HEK293 (cell line): ENCODE results near the gene MT1F.
"Not testable (repeated sequence)": the region's sequence is repeated elsewhere in the genome, so short reads cannot be mapped to it uniquely, and the experiment has no call there.

Experiments used
- CTCF ChIA-PET: fragments of 350-600 bp; formaldehyde crosslinking; extraction: SDS; loops from one replicate; lab custom pipeline; 2021; ENCODE audit warnings: antibody characterized with exemption; lab: Yijun Ruan, JAX
- POLR2A ChIA-PET: fragments of 300-600 bp; formaldehyde crosslinking; extraction: SDS; loops from one replicate; lab custom pipeline; 2020; ENCODE audit warnings: antibody characterized with exemption, inconsistent platforms; lab: Yijun Ruan, JAX
- H3K27ac ChIP-seq: fragments of 200-500 bp; sonication (Bioruptor generic); 2 replicates; pipeline ENCODE4 v1.5.1; 2014; ENCODE audit warnings: low read depth, low read length, control low read depth, inconsistent platforms; ENCODE audit errors: extremely low read depth
- H3K36me3 ChIP-seq, 2 experiments: fragments of 200-500 bp in 1 of 2; sonication (Bioruptor generic) in 1 of 2; 1 replicate in 1 of 2; 2 replicates in 1 of 2; pipeline ENCODE4 v1.5.1; 2014 to 2017; ENCODE audit warnings: inconsistent platforms in 2 of 2, low read length in 2 of 2; ENCODE audit not compliant: control insufficient read depth in 2 of 2, insufficient read depth in 1 of 2
- H3K4me1 ChIP-seq: fragments of 200-500 bp; sonication (Bioruptor generic); 2 replicates; pipeline ENCODE4 v1.5.1; 2014; ENCODE audit warnings: mild to moderate bottlenecking, low read length, inconsistent platforms; ENCODE audit not compliant: control insufficient read depth, insufficient read depth
- H3K4me3 ChIP-seq: 2 replicates; pipeline ENCODE4 v1.5.1; 2011; ENCODE audit warnings: low read depth, mild to moderate bottlenecking, control low read depth, low read length, moderate library complexity
- H3K9me3 ChIP-seq: fragments of 200-500 bp; sonication (Bioruptor generic); 2 replicates; pipeline ENCODE4 v1.5.1; 2014; ENCODE audit warnings: low read depth, low read length, inconsistent platforms; ENCODE audit not compliant: control insufficient read depth, insufficient read depth
- EGR2 ChIP-seq: fragments of 450-650 bp; formaldehyde crosslinking; IDR thresholded peaks from 2 replicates; pipeline ENCODE4 v1.5.1; 2016; ENCODE audit warnings: low read depth, missing biosample characterization, missing genetic modification characterization
- GFI1B ChIP-seq: fragments of 450-650 bp; formaldehyde crosslinking; IDR thresholded peaks from 2 replicates; pipeline ENCODE4 v1.5.1; 2016; ENCODE audit warnings: missing biosample characterization, missing genetic modification characterization
- SCRT1 ChIP-seq: fragments of 450-650 bp; formaldehyde crosslinking; IDR thresholded peaks from 2 replicates; pipeline ENCODE4 v1.5.1; 2016; ENCODE audit warnings: missing biosample characterization, missing genetic modification characterization, borderline replicate concordance
- SCRT2 ChIP-seq: fragments of 450-650 bp; formaldehyde crosslinking; IDR thresholded peaks from 2 replicates; pipeline ENCODE4 v1.5.1; 2016; ENCODE audit warnings: missing biosample characterization, missing genetic modification characterization
- ZBTB1 ChIP-seq: fragments of 450-650 bp; formaldehyde crosslinking; IDR thresholded peaks from 2 replicates; pipeline ENCODE4 v1.5.1; 2016; ENCODE audit warnings: missing biosample characterization, missing genetic modification characterization
- ZFHX2 ChIP-seq: fragments of 450-650 bp; formaldehyde crosslinking; conservative IDR thresholded peaks from 2 replicates; pipeline ENCODE4 v1.5.1; 2016; ENCODE audit warnings: missing biosample characterization, missing genetic modification characterization
- ZNF274 ChIP-seq, 2 experiments: fragments of 200-500 bp in 1 of 2; fragments of 450-650 bp in 1 of 2; sonication (Bioruptor generic) in 1 of 2; formaldehyde crosslinking in 1 of 2; IDR thresholded peaks; 2 replicates each; pipeline versions ENCODE4 v1.5.1 to v1.6.1; 2014 to 2016; ENCODE audit warnings: borderline replicate concordance in 1 of 2, inconsistent platforms in 1 of 2, low read length in 1 of 2, missing biosample characterization in 1 of 2, missing genetic modification characterization in 1 of 2
- ZNF292 ChIP-seq: fragments of 450-650 bp; formaldehyde crosslinking; IDR thresholded peaks from 2 replicates; pipeline ENCODE4 v1.5.1; 2016; ENCODE audit warnings: low read depth, missing biosample characterization, missing genetic modification characterization, borderline replicate concordance
- ZNF670 ChIP-seq: fragments of 450-650 bp; formaldehyde crosslinking; IDR thresholded peaks from 2 replicates; pipeline ENCODE4 v1.5.1; 2016; ENCODE audit warnings: missing biosample characterization, missing genetic modification characterization, low read depth
- ZNF791 ChIP-seq: fragments of 450-650 bp; formaldehyde crosslinking; IDR thresholded peaks from 2 replicates; pipeline ENCODE4 v1.5.1; 2016; ENCODE audit warnings: missing biosample characterization, missing genetic modification characterization
- TF ChIP-seq, protein P1 (sequence below): fragments of 450-650 bp; formaldehyde crosslinking; IDR thresholded peaks from 2 replicates; pipeline ENCODE4 v1.5.1; 2016; ENCODE audit warnings: missing biosample characterization, missing genetic modification characterization
- TF ChIP-seq, protein P2 (sequence below): fragments of 450-650 bp; formaldehyde crosslinking; IDR thresholded peaks from 2 replicates; pipeline ENCODE4 v1.5.1; 2016; ENCODE audit warnings: missing biosample characterization, missing genetic modification characterization
- TF ChIP-seq, protein P3 (sequence below): fragments of 450-650 bp; formaldehyde crosslinking; IDR thresholded peaks from 2 replicates; pipeline ENCODE4 v1.5.1; 2016; ENCODE audit warnings: missing biosample characterization, missing genetic modification characterization

Gene MT1F

DNA sequence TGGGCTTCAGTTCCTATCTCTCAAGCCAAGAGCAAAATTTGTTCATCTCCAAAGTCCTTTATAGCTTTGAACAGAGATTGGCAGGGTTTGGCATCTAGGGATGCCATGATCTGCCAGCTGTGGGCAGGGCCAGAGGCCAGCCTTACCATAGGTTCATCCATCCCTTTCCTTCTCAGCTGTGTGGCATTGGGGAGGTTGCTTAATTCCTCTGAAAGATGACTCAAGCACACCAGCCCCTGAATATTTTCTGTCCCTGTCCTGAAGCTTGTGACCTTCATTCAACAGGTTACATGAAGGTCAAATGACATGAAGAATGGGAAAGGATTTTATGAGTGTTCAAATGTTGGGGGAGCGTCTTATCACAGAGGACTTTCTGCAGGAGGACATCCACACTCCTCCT is 6.7 kb downstream of the MT1F start:
- no peaks in the 10 kb centered on the region; the same call in 1 of the 2 replicates for H3K4me1 ChIP-seq
- no peak overlapping the region for H3K27ac ChIP-seq
- CTCF ChIA-PET, result no interaction called here
- POLR2A ChIA-PET, result no interaction called here
- no peak overlapping the region for H3K4me3 ChIP-seq
- H3K36me3 ChIP-seq, result no peaks in the 10 kb centered on the region
- H3K9me3 ChIP-seq, result no peaks in the 10 kb centered on the region
- TF ChIP-seq ZNF791 (no peak), SCRT1 (tag by site-specific recombination) (0 out of 2 replicates have a peak, but pooled peaks have one; percentile 32), SCRT2 (peak; percentile 81), ZNF292 (tag by site-specific recombination) (no peak)
- TF ChIP-seq, protein P1, sequence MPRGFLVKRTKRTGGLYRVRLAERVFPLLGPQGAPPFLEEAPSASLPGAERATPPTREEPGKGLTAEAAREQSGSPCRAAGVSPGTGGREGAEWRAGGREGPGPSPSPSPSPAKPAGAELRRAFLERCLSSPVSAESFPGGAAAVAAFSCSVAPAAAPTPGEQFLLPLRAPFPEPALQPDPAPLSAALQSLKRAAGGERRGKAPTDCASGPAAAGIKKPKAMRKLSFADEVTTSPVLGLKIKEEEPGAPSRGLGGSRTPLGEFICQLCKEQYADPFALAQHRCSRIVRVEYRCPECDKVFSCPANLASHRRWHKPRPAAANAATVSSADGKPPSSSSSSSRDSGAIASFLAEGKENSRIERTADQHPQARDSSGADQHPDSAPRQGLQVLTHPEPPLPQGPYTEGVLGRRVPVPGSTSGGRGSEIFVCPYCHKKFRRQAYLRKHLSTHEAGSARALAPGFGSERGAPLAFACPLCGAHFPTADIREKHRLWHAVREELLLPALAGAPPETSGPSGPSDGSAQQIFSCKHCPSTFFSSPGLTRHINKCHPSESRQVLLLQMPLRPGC, result no peak

DNA sequence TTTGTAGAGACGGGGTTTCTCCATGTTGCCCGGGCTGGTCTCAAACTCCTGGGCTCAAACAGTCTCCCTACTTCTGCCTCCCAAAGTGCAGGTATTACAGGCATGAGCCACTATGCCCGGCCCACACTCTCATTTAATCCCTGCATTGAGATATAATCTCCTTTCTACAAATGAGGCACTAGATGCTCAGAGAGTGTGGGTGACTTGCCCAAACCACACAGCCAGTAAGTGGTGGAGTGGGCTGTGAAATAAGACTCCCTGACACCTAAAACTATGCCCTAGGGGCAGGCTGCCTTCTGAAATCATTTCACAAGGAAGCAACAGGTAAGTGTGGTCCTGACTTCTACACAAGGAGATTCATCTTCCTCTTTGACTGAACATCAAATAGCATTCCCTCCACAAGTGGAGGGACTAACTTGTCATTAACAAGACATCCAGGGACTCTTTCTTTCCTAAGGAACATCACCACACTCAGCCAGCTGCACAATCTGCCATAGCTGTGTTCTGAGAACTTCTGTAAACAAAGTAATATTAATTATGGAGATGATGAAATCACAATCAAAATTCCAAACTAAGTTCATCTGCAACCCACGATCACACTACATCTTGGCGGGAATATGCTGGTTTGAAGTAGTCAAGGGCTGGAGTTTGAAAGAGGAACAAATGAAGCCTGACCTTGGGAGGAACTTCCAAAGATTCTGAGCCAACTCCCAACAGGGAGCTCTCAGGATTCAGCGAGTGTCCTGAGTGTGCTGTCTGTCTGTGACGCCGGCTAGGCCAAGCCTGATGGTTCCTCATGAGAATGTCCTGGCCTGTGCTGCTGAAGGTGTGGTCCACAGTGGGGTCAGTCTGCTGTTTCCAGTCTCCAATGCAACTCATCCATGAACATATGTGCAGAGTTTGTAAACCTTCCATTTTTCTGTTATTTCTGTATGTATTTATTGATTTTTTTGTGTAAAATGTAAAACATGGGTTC is 7.8 kb downstream of the MT1F start:
- H3K4me3 ChIP-seq, H3K9me3 ChIP-seq, H3K36me3 ChIP-seq, CTCF ChIA-PET, H3K27ac ChIP-seq, H3K4me1 ChIP-seq, POLR2A ChIA-PET: not testable (repeated sequence)
- TF ChIP-seq EGR2 (tag by site-specific recombination) (peak; percentile 91), SCRT2 (peak; percentile 80), ZFHX2 (peak; percentile 78)

DNA sequence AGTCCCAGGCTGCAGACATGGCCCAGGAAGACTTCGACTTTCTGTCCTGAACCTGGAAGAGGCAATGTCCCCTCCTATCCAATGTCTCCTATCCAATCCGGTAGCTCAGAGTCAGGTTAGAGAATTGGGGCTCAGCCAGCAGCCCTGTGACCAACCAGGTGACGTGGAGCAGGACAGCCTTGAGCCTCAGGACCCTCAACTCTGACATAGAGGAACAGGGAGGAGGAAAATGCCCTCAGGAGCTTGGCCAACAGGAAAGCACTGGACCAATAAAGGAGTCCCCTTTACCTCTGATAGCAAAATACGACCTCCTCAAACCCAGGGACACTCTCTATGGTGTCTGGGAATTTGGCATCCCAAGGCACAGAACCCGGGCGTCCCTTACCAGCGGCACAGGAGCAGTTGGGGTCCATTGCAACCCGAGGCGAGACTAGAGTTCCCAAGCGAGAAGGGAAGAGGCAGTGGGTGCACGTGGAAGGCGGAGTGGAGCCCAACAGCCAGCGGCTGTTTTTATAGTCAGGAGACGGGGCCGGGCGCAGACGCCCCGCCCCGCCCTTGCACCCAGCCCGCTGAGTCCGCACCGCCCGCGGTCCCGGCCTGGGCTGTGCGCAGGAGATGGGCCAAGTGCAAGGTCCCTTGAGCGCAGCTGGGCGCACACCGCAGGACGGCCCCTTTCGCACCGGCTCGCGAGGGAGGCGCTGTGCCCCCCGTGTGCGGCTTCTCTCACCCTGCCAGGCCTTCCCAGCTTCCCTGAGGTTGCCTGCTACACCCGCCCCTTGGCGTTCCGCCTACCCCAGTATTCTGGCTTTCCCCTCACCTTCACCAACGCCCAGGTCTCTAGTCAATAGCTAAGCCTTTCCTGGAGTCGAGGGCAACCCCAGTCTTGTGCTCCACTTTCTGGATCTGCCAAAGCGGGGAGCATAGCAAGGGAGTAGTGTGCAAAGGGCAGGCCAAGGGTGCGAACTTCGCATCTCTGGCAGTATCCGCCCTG is 10.1 kb downstream of the MT1F start, which contains the start of gene MT1G:
Gene MT1G (minus strand): TSS at position 485 of the 991 bp plus-strand sequence. CDS start 72 bp downstream, at position 413.
- POLR2A ChIA-PET, result no interaction called here
- CTCF ChIA-PET, result interaction anchor here (1.0 kb wide), 1 partner anchor 91 kb away, joined by 3 read pairs; no protein-coding TSS in a partner anchor
- no peak within 1 kb of the TSS for H3K27ac ChIP-seq
- TF ChIP-seq ZBTB1 (tag by site-specific recombination), result no peak
- H3K4me1 ChIP-seq, result no peaks in the 10 kb centered on the region
- no peaks in the 10 kb centered on the region for H3K36me3 ChIP-seq
- no peaks in the 10 kb centered on the region for H3K9me3 ChIP-seq
- H3K4me3 ChIP-seq, result no peak within 1 kb of the TSS

DNA sequence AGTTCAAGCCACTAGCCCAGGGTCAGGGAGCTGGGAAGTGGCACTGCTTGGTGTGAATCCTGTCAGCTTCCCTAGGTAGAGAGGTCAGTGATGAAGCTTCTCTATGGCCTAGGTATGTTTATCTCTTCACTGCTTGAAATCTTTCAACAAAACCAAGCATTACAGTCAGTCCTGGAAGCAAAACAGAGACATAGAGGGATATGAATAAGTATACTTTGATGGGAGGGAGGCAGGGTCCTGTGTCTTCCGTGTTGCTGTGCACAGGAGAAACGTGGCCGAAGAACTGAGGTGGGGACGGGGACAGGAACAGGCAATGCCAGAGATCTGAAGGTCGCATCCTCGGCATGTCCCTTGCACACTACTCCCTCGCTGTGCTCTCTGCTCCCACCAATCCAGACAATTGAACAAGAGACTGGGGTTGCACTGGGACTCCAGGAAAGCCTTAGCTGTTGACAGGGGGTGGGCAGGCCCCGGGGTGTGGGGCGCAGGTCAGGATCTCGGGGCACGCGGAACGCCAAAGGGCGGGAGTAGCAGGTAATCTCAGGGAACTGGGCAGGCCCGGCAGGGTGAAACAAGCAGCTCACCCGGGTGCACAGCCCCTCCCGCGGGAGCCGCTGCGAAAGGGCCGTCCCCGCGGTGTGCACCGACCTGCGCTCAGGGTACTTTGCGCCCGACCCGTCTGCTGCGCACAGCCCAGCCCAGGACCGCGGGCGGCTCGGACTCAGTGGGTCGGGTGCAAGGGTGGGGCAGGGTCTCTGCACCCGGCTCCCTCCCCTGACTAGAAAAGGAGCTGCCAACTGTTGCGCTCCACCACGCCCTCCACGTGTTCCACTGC is 11.5 kb downstream of the MT1F start, which contains the start of gene MT1H:
Gene MT1H (plus strand): TSS at position 810 of the 835 bp plus-strand sequence. CDS start 71 bp downstream, outside the sequence.
- no peaks in the 10 kb centered on the region for H3K4me1 ChIP-seq
- ChIA-PET POLR2A (no interaction called here), CTCF (interaction anchor here (1.0 kb wide), 1 partner anchor 92 kb away, joined by 3 read pairs; no protein-coding TSS in a partner anchor)
- no peaks in the 10 kb centered on the region for H3K9me3 ChIP-seq
- H3K4me3 ChIP-seq, result no peak within 1 kb of the TSS
- no peak within 1 kb of the TSS for H3K27ac ChIP-seq
- no peaks in the 10 kb centered on the region for H3K36me3 ChIP-seq
- TF ChIP-seq, protein P2, sequence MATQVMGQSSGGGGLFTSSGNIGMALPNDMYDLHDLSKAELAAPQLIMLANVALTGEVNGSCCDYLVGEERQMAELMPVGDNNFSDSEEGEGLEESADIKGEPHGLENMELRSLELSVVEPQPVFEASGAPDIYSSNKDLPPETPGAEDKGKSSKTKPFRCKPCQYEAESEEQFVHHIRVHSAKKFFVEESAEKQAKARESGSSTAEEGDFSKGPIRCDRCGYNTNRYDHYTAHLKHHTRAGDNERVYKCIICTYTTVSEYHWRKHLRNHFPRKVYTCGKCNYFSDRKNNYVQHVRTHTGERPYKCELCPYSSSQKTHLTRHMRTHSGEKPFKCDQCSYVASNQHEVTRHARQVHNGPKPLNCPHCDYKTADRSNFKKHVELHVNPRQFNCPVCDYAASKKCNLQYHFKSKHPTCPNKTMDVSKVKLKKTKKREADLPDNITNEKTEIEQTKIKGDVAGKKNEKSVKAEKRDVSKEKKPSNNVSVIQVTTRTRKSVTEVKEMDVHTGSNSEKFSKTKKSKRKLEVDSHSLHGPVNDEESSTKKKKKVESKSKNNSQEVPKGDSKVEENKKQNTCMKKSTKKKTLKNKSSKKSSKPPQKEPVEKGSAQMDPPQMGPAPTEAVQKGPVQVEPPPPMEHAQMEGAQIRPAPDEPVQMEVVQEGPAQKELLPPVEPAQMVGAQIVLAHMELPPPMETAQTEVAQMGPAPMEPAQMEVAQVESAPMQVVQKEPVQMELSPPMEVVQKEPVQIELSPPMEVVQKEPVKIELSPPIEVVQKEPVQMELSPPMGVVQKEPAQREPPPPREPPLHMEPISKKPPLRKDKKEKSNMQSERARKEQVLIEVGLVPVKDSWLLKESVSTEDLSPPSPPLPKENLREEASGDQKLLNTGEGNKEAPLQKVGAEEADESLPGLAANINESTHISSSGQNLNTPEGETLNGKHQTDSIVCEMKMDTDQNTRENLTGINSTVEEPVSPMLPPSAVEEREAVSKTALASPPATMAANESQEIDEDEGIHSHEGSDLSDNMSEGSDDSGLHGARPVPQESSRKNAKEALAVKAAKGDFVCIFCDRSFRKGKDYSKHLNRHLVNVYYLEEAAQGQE (tag by site-specific recombination), result no peak
- TF ChIP-seq GFI1B, result no peak
- TF ChIP-seq SCRT2, result peak; percentile 49; the same call in 1 of the 2 replicates
- no peak for TF ChIP-seq ZNF670 (tag by site-specific recombination)
- TF ChIP-seq, protein P3, sequence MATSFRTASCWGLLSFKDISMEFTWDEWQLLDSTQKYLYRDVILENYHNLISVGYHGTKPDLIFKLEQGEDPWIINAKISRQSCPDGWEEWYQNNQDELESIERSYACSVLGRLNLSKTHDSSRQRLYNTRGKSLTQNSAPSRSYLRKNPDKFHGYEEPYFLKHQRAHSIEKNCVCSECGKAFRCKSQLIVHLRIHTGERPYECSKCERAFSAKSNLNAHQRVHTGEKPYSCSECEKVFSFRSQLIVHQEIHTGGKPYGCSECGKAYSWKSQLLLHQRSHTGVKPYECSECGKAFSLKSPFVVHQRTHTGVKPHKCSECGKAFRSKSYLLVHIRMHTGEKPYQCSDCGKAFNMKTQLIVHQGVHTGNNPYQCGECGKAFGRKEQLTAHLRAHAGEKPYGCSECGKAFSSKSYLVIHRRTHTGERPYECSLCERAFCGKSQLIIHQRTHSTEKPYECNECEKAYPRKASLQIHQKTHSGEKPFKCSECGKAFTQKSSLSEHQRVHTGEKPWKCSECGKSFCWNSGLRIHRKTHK (tag by site-specific recombination), result no peak
- TF ChIP-seq EGR2 (tag by site-specific recombination), result no peak
- TF ChIP-seq ZNF274 (IDR thresholded peaks at IDR 0.05; ENCODE audit: low read length), result no peak
- TF ChIP-seq ZNF274 (tag by site-specific recombination; IDR thresholded peaks at IDR 0.05; ENCODE audit: borderline replicate concordance), result no peak
